T-helper 1 cell (primary cell): ENCODE measurements around the gene POLN.
"Not testable (repeated sequence)": the region's sequence is repeated elsewhere in the genome, so short reads cannot be mapped to it uniquely, and the experiment has no call there.

Experiments used
- DNase-seq, 5 donors: peaks; one replicate each; pipeline ENCODE4 v3.0.0-alpha.2; 2012 to 2020

POLN gene

GRCh38 chr4:2218436-2218835 lies 23.5 kb downstream of the POLN start:
- no peak for DNase-seq

- no peak for DNase-seq
Observed at GRCh38 chr4:2217726-2218125, 24.2 kb downstream of the POLN start.

- DNase-seq, result no peak
Observed at GRCh38 chr4:2212831-2213230, 29.1 kb downstream of the POLN start.

GRCh38 chr4:2202789-2203188 lies 39.1 kb downstream of the POLN start:
- DNase-seq, result not testable (repeated sequence)

- no peak for DNase-seq
Observed at GRCh38 chr4:2194496-2194895, 47.4 kb downstream of the POLN start.

GRCh38 chr4:2193326-2193725 lies 48.6 kb downstream of the POLN start:
- DNase-seq, result no peak

- DNase-seq, result no peak
Observed at GRCh38 chr4:2186865-2187172, 55.1 kb downstream of the POLN start.

GRCh38 chr4:2186133-2186864 lies 55.6 kb downstream of the POLN start:
- DNase-seq, result no peak

GRCh38 chr4:2183394-2183793 lies 58.5 kb downstream of the POLN start:
- DNase-seq, result no peak

- peak in 1 of 5 donors; percentile 10 for DNase-seq
Observed at GRCh38 chr4:2182994-2183393, 58.9 kb downstream of the POLN start.

- DNase-seq, result no peak
Observed at GRCh38 chr4:2180410-2180809, 61.5 kb downstream of the POLN start.

GRCh38 chr4:2179717-2180116 lies 62.2 kb downstream of the POLN start:
- DNase-seq, result no peak

GRCh38 chr4:2178986-2179385 lies 62.9 kb downstream of the POLN start:
- no peak for DNase-seq

- DNase-seq, result no peak
Observed at GRCh38 chr4:2177443-2178093, 64.4 kb downstream of the POLN start.

- DNase-seq, result no peak
Observed at GRCh38 chr4:2175990-2176698, 65.8 kb downstream of the POLN start.

GRCh38 chr4:2174061-2174460 lies 67.9 kb downstream of the POLN start:
- DNase-seq, result no peak

GRCh38 chr4:2172627-2173231 lies 69.2 kb downstream of the POLN start:
- peak in 1 of 5 donors; percentile 33 for DNase-seq

GRCh38 chr4:2172161-2172560 lies 69.8 kb downstream of the POLN start:
- DNase-seq, result peak in 1 of 5 donors; percentile 76

- DNase-seq, result no peak
Observed at GRCh38 chr4:2168469-2169319, 73.2 kb downstream of the POLN start.

- no peak for DNase-seq
Observed at GRCh38 chr4:2166253-2166652, 75.7 kb downstream of the POLN start.

- no peak for DNase-seq
Observed at GRCh38 chr4:2165391-2165790, 76.5 kb downstream of the POLN start.

GRCh38 chr4:2163311-2163821 lies 78.6 kb downstream of the POLN start:
- no peak for DNase-seq
